Common myeloid progenitor, CD34-positive (primary cell): ENCODE measurements around the gene AP1B1.

Source experiments
- CTCF ChIA-PET: fragments of 350-600 bp; sonication (Branson Sonifier 250); formaldehyde crosslinking; loops from one replicate; lab custom pipeline; 2021; ENCODE audit warnings: antibody characterized with exemption; lab: Charles Lee
- POLR2A ChIA-PET: fragments of 350-600 bp; sonication (Branson Sonifier 250); formaldehyde crosslinking; loops from one replicate; lab custom pipeline; 2021; ENCODE audit warnings: antibody characterized with exemption; lab: Charles Lee
- DNase-seq, 3 donors: peaks; one replicate each; pipeline versions ENCODE4 v3.0.0 to v3.0.0-alpha.2; 2013
- H3K27ac ChIP-seq, 2 experiments: 1 replicate in 1 of 2; 2 replicates in 1 of 2; pipeline ENCODE4 v1.7.0; 2013; ENCODE audit warnings: inconsistent platforms in 2 of 2, low read length in 2 of 2, mild to moderate bottlenecking in 2 of 2, low read depth in 1 of 2, moderate library complexity in 1 of 2; ENCODE audit not compliant: severe bottlenecking in 2 of 2, insufficient read depth in 1 of 2, poor library complexity in 1 of 2
- H3K27me3 ChIP-seq, 5 experiments: replicated peaks in 2 of 5; 1 replicate in 3 of 5; 2 replicates in 2 of 5; pipeline versions ENCODE4 v1.6.1 to v1.7.0; 2013; ENCODE audit warnings: low read length in 4 of 5, mild to moderate bottlenecking in 2 of 5, moderate library complexity in 2 of 5, inconsistent platforms in 1 of 5; ENCODE audit not compliant: insufficient read depth in 5 of 5, control insufficient read depth in 4 of 5
- H3K36me3 ChIP-seq, 4 experiments: 1 replicate in 2 of 4; 2 replicates in 2 of 4; pipeline versions ENCODE4 v1.6.1 to v1.7.0; 2013; ENCODE audit warnings: low read length in 3 of 4, control low read depth in 1 of 4, mild to moderate bottlenecking in 1 of 4; ENCODE audit not compliant: control insufficient read depth in 4 of 4, insufficient read depth in 4 of 4
- H3K4me1 ChIP-seq, 4 experiments: 1 replicate in 3 of 4; 2 replicates in 1 of 4; pipeline versions ENCODE4 v1.6.1 to v1.7.1; 2013; ENCODE audit warnings: low read length in 3 of 4, mild to moderate bottlenecking in 3 of 4, control low read depth in 1 of 4, inconsistent platforms in 1 of 4, moderate library complexity in 1 of 4; ENCODE audit not compliant: control insufficient read depth in 4 of 4, insufficient read depth in 4 of 4; ENCODE audit errors: control extremely low read depth in 1 of 4
- H3K4me3 ChIP-seq, 7 experiments: 1 replicate in 4 of 7; 2 replicates in 3 of 7; pipeline versions ENCODE4 v1.5.1 to v1.7.0; 2013; ENCODE audit warnings: mild to moderate bottlenecking in 7 of 7, low read length in 6 of 7, moderate library complexity in 6 of 7, inconsistent platforms in 2 of 7, low read depth in 2 of 7, control low read depth in 1 of 7; ENCODE audit not compliant: insufficient read depth in 4 of 7, control insufficient read depth in 1 of 7; ENCODE audit errors: extremely low read depth in 1 of 7
- H3K9me3 ChIP-seq, 5 experiments: 1 replicate in 4 of 5; 2 replicates in 1 of 5; pipeline versions ENCODE4 v1.6.1 to v1.7.1; 2013; ENCODE audit warnings: low read length in 4 of 5, mild to moderate bottlenecking in 2 of 5, inconsistent platforms in 1 of 5, low read depth in 1 of 5, moderate library complexity in 1 of 5; ENCODE audit not compliant: control insufficient read depth in 4 of 5, insufficient read depth in 2 of 5; ENCODE audit errors: control extremely low read depth in 1 of 5
- WGBS: methylation state at CpG from one replicate; pipeline ENCODE4 v1.1.5; 2013; ENCODE audit not compliant: insufficient coverage; 5-methylcytosine and 5-hydroxymethylcytosine counted together

AP1B1 gene

DNA sequence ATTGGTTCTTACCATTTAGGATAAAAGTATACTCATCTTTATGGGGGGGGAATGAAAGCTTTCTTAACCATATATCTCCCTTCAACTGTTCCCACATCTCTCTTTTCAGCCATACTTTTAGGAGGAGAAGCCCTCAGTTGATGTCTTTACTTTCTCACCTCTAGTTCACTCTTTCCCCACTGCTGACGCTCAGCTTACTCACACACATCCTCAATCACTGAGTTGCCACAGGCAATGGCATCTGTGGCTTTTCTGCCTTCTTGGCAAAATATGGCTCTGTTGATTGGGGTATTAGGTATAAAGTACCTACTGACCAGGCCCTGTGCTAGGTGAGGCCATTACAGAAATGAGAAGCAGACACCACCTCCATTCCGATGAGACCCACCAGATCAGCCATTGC lies 12.2 kb upstream of the AP1B1 start:
- H3K4me3 ChIP-seq, result no peak overlapping the region
- no peaks in the 10 kb centered on the region for H3K9me3 ChIP-seq
- WGBS, result 100% methylated on average over 1 of the region's 2 CpGs
- ChIA-PET CTCF (no interaction called here), POLR2A (no interaction called here)
- H3K4me1 ChIP-seq, result no peaks in the 10 kb centered on the region
- no peaks in the 10 kb centered on the region for H3K36me3 ChIP-seq
- DNase-seq, result no peak
- H3K27me3 ChIP-seq, result no peaks in the 10 kb centered on the region
- no peak overlapping the region for H3K27ac ChIP-seq

- ChIA-PET POLR2A (no interaction called here), CTCF (interaction anchor here (1.9 kb wide), 1 partner anchor 127 kb away, joined by 10 read pairs; no protein-coding TSS in a partner anchor)
- 98% methylated on average over 6 of the region's 6 CpGs for WGBS
- no peaks in the 10 kb centered on the region for H3K36me3 ChIP-seq
- H3K27ac ChIP-seq, result no peak overlapping the region
- H3K4me3 ChIP-seq, result no peak overlapping the region
- H3K4me1 ChIP-seq, result peaks cover 3 to 14% (median 9%) of the 10 kb centered on the region in 4 experiments
- no peaks in the 10 kb centered on the region for H3K27me3 ChIP-seq
- DNase-seq, result no peak
- H3K9me3 ChIP-seq, result no peaks in the 10 kb centered on the region
These were observed 9.4 kb upstream of the AP1B1 start for GRCh38 chr22:29397791-29398190.

GRCh38 chr22:29396126-29396525 lies 7.8 kb upstream of the AP1B1 start:
- ChIA-PET POLR2A (no interaction called here), CTCF (interaction anchor here (0.9 to 2.3 kb wide), 3 partner anchors 14 to 128 kb away, joined by 3 to 18 read pairs (median 3); no protein-coding TSS in a partner anchor)
- Histone ChIP-seq H3K36me3 (no peaks in the 10 kb centered on the region), H3K9me3 (no peaks in the 10 kb centered on the region), H3K4me1 (peaks cover 3 to 17% (median 11%) of the 10 kb centered on the region in 4 experiments), H3K27ac (no peak overlapping the region), H3K27me3 (no peaks in the 10 kb centered on the region), H3K4me3 (no peak overlapping the region)
- WGBS, result 100% methylated on average over 1 of the region's 2 CpGs
- DNase-seq, result no peak

- peaks cover 3 to 17% (median 11%) of the 10 kb centered on the region in 4 experiments for H3K4me1 ChIP-seq
- no peaks in the 10 kb centered on the region for H3K9me3 ChIP-seq
- CTCF ChIA-PET, result interaction anchor here (0.9 to 2.3 kb wide), 11 partner anchors 10 to 145 kb away, joined by 3 to 18 read pairs (median 3); no protein-coding TSS in a partner anchor
- no peak overlapping the region for H3K4me3 ChIP-seq
- H3K36me3 ChIP-seq, result no peaks in the 10 kb centered on the region
- WGBS, result 21% methylated on average over 10 of the region's 10 CpGs
- POLR2A ChIA-PET, result no interaction called here
- H3K27ac ChIP-seq, result no peak overlapping the region
- no peaks in the 10 kb centered on the region for H3K27me3 ChIP-seq
- DNase-seq, result peak; percentile 71 to 84 (median 82)
These were observed 6.7 kb upstream of the AP1B1 start for GRCh38 chr22:29394931-29395581.

- CTCF ChIA-PET, result interaction anchor here (1.2 to 3.5 kb wide), 5 partner anchors 9 to 131 kb away, joined by 3 to 21 read pairs (median 4); no protein-coding TSS in a partner anchor
- DNase-seq, result peak in 2 of 3 donors; percentile 91 to 93
These were observed 4.7 kb upstream of the AP1B1 start for GRCh38 chr22:29393019-29393608.

GRCh38 chr22:29391546-29391945 lies 3.2 kb upstream of the AP1B1 start:
- POLR2A ChIA-PET, result no interaction called here
- WGBS, result 89% methylated on average over 8 of the region's 8 CpGs

More at GRCh38 chr22:29393019-29393608, 4.7 kb upstream of the AP1B1 start:
- Histone ChIP-seq H3K9me3 (no peaks in the 10 kb centered on the region), H3K4me1 (peaks cover 6 to 24% (median 20%) of the 10 kb centered on the region in 4 experiments), H3K36me3 (no peaks in the 10 kb centered on the region), H3K4me3 (no peak overlapping the region), H3K27ac (no peak overlapping the region), H3K27me3 (no peaks in the 10 kb centered on the region)
- POLR2A ChIA-PET, result no interaction called here
- no CpG with 5 or more reads among the region's 2 CpGs for WGBS

DNA sequence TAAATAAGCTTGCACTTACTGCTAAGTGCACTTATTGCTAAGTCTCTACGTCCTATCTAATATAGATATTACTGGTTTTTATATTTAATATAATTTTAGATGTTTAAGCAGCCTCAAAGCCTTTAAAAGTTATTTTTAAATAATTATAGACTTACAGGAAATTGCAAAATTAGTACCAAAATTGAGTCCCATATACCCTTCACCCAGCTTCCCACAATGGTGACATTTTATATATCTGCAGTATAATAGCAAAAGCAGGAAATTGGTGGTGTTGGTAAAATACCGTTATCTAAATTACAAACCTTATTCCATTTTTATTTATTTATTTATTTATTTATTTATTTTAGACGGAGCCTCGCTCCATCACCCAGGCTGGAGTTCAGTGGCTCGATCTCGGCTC lies 1.9 kb upstream of the AP1B1 start:
- Histone ChIP-seq H3K4me1 (peaks cover 10 to 51% (median 47%) of the 10 kb centered on the region in 4 experiments), H3K27ac (no peak overlapping the region), H3K4me3 (no peak overlapping the region), H3K9me3 (no peaks in the 10 kb centered on the region), H3K27me3 (no peaks in the 10 kb centered on the region), H3K36me3 (peaks cover 0 to 1% (median under 1%) of the 10 kb centered on the region in 4 experiments)
- ChIA-PET POLR2A (no interaction called here), CTCF (interaction anchor here (3.5 kb wide), 1 partner anchor 134 kb away, joined by 21 read pairs; no protein-coding TSS in a partner anchor)
- DNase-seq, result no peak
- WGBS, result no CpG with 5 or more reads among the region's 6 CpGs

More at GRCh38 chr22:29391546-29391945, 3.2 kb upstream of the AP1B1 start:
- H3K36me3 ChIP-seq, result no peaks in the 10 kb centered on the region
- no peak for DNase-seq
- H3K4me1 ChIP-seq, result peaks cover 10 to 39% (median 35%) of the 10 kb centered on the region in 4 experiments
- CTCF ChIA-PET, result interaction anchor here (1.0 to 3.5 kb wide), 2 partner anchors 21 to 133 kb away, joined by 3 to 21 read pairs; no protein-coding TSS in a partner anchor
- H3K27me3 ChIP-seq, result no peaks in the 10 kb centered on the region
- H3K27ac ChIP-seq, result no peak overlapping the region
- H3K4me3 ChIP-seq, result no peak overlapping the region
- no peaks in the 10 kb centered on the region for H3K9me3 ChIP-seq
